ENCODE results near the gene EFHD2.
"Not testable (repeated sequence)": the region's sequence is repeated elsewhere in the genome, so short reads cannot be mapped to it uniquely, and the experiment has no call there.

Gene EFHD2, protein sequence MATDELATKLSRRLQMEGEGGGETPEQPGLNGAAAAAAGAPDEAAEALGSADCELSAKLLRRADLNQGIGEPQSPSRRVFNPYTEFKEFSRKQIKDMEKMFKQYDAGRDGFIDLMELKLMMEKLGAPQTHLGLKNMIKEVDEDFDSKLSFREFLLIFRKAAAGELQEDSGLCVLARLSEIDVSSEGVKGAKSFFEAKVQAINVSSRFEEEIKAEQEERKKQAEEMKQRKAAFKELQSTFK

DNA sequence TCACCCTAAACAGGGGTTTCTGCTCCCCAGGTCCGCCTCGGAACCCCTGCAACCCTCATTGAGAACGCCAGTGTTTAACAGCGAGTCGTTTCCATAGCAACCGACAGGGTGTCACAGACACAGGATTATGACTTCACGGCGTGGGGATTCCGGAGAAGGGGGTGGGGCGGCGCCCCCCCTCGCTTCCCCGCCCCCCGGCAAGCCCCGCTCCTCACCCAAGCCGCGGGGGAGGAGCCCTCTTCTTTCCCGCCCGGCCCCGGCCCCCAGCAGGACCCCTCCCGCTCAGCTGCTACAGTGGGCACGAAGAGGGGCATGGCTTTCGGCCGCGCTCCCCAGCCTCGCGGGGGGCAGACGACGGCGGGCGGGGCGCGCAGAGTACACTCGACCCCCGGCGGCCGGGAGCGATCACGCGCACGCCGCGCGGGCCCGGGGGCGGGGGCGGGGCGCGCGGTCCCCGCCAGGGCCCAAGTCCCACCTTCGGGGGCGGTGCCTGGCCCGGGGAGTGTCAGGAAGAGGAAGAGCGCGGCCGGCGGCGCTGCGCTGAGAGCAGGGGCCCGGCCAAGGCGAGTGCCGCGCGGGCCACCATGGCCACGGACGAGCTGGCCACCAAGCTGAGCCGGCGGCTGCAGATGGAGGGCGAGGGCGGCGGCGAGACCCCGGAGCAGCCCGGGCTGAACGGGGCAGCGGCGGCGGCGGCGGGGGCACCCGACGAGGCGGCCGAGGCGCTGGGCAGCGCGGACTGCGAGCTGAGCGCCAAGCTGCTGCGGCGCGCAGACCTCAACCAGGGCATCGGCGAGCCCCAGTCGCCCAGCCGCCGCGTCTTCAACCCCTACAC, at the start of gene EFHD2:
Gene EFHD2, plus strand, starts transcription at position 501 of the 835 bp plus-strand sequence. Its CDS starts 84 bp downstream, at position 585.
- peak within 1 kb of the TSS; percentile 89 for H3K4me3 ChIP-seq (ENCODE audit: low read depth, low read length)
- DNase-seq (ENCODE audit: low read depth): no peak

DNA sequence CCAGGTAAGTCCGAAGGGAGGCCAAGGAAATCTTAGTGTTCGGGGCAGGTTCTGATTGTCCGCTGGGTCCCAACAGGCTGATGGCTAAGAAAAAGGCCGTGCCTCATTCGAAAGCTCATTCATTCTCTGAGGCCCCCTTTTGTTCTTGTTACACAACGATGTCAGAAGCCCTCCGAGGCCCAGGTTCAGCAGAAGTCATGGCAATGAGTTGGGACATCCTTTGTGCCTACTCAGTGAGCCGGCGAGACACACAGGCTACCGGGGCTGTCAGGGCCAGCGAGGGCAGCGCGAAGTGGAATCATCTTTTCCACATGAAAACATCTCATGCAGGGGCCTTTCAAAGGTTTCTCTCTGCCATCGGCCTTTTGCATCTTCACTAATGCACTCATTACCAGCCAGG, 49.0 kb upstream of the EFHD2 start:
- H3K4me3 ChIP-seq (ENCODE audit: low read depth, low read length): no peak overlapping the region
- DNase-seq (ENCODE audit: low read depth): no peak

DNA sequence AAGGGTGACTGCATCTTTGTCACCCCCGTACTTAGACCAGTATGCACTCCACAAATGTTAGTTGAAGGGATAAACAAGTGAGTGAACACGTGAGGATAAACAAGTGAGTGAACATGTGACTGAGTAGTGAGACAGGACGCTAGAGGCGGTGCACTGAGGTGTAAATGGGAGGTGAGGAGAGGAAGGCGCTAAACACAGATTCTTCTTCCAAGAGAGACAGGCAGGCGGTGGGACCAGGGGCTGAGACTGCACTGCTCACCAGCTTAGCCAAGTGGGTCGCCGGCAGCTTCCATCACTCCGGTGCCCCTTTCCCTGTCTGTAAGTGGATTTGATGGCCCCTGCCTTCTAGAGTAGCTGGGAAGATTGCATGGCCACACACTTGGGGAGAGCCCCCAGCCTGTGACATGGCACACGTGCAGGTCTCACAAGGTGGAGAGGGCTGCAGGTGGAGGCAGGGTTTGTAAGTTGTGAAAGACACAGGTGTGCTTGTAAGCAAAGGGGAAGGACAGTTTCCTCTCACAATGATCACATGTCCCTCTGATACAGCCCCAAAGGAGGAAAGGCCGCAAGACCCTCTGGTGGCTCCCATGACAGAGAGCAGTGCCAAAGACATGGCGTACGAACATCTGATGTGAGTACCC, 47.5 kb upstream of the EFHD2 start:
- no peak overlapping the region for H3K4me3 ChIP-seq (ENCODE audit: low read depth, low read length)
- no peak for DNase-seq (ENCODE audit: low read depth)

- no peak for DNase-seq (ENCODE audit: low read depth)
- no peak overlapping the region for H3K4me3 ChIP-seq (ENCODE audit: low read depth, low read length)
These were observed 47.0 kb upstream of the EFHD2 start for GRCh38 chr1:15362737-15363128.

DNA sequence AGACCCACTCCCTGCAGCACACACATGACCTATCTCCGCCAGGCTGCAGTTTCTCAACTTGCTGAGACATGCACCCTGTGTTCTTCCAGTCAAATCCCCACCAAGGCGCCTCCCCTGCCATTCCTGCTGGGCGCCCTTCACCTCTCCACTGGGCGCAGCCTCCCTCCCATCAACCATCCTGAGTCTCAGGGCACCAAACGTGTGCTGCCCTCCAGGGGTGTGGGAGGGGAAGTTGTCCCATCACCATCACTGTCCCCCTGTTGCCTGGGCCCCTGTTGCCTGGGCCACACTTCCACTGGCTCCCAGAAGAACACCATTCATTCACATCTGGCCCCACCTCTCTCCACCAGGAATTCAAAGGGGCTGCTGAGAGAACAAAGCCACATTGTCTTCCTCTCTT, 44.9 kb upstream of the EFHD2 start:
- H3K4me3 ChIP-seq (ENCODE audit: low read depth, low read length): no peak overlapping the region
- DNase-seq (ENCODE audit: low read depth): no peak

DNA sequence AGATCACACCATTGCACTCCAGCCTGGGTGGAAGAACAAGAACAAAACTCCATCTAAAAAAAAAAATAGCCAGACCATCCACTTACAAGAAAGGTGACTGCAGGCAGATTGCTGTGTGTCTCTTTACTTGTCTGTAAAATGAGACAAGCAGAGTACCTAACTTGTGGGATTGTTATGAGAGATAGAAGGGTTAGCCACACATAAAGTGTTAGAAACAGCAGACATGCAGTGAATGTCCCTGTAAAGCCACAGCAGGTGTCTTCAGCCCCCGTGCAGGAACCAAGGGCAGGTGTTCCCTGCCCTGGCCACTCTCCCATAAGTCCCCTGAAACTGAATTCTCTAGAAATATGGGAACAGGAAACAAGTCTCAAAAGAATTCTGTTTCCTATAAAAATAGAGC, 40.8 kb upstream of the EFHD2 start:
- DNase-seq (ENCODE audit: low read depth): no peak
- H3K4me3 ChIP-seq (ENCODE audit: low read depth, low read length): no peak overlapping the region

- H3K4me3 ChIP-seq (ENCODE audit: low read depth, low read length): no peak overlapping the region
- DNase-seq (ENCODE audit: low read depth): no peak
These were observed 39.4 kb upstream of the EFHD2 start for GRCh38 chr1:15370268-15370667.

DNA sequence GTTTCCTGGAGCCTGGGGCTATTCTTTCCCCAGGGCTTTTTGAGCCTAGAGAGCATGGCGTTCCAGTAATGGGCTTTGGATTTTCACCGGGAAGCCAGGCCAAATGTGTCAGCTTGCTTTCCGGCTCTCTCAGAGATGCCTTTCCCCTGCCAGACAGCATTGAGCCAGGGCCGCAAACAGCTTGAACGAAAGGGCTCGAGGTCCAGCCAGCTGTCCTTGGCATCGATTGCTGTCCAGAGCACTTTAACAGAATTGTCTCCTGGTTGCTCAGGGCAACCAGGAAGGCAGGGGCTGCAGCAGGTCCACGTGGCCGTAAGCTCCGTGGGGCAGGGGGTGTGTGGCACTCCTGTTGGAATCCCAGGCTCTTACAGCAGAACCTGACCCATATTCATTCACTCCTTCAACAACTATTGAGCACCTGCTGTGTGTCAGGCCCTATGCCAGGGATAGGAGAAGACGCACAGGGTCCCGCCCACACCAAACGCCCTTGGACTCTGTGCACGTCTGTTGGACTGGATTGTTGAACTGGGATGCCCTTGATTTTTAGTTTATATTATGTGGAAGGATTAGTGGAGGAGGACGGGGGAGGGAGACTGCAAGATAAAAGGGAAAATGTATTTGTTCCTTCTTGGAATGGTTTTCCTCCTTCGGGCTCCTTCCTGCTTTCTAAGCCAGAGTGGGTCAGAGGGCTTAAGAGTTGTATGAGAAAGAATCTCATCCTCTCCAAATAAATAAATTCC, 38.7 kb upstream of the EFHD2 start:
- no peak overlapping the region for H3K4me3 ChIP-seq (ENCODE audit: low read depth, low read length)
- DNase-seq (ENCODE audit: low read depth): no peak

DNA sequence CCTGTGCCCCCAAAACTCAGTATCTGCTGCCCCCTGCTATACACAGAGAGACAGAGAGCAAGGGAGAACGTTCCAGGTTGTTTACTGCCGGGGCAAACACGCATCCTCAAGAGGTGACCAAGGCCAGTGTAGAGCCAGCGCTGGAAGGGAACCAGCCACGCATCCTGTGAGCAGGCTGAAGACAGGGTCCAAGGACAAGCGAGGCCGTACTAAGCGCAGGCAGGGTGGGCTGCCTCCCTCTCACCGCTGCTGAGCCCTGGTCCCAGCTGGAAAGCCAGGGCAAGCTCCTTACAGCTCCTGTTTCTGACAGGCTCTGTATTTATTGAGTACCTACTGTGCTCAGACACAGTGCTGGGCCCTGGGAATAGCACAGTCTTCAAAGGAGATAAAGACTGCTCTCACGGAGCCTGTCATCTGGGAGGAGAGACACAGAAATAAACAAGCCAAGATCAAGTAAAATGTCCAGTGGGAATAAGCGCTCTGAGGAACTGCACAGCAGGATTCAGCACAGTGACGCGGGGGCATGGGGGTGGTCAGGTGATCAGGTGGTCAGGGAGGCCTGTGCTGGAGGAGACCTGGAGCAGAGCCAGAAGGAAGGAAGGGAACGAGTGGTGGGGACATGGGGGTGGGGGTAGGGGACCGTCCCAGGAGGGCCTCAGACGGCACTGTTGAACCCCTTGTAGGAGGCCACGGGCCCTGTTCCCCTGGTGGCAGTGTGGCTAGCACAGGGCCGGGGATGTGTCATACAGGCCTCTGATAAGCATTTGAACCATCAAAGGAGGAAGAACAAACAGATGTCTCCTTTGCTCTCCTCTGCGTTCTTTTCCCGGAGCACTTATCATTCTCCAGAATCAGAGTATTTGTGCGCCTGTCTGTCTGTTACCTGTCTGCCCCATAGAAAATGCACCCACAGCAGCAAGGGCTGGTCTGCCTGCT, 37.8 kb upstream of the EFHD2 start:
- no peak for DNase-seq (ENCODE audit: low read depth)
- H3K4me3 ChIP-seq (ENCODE audit: low read depth, low read length): no peak overlapping the region

GRCh38 chr1:15378729-15379128, 31.0 kb upstream of the EFHD2 start:
- H3K4me3 ChIP-seq (ENCODE audit: low read depth, low read length): no peak overlapping the region
- DNase-seq (ENCODE audit: low read depth): no peak

GRCh38 chr1:15379151-15379550, 30.5 kb upstream of the EFHD2 start:
- not testable (repeated sequence) for H3K4me3 ChIP-seq (ENCODE audit: low read depth, low read length); DNase-seq (ENCODE audit: low read depth)

- no peak for DNase-seq (ENCODE audit: low read depth)
These were observed 28.8 kb upstream of the EFHD2 start for GRCh38 chr1:15380601-15381508.

GRCh38 chr1:15381805-15382204, 27.9 kb upstream of the EFHD2 start:
- H3K4me3 ChIP-seq (ENCODE audit: low read depth, low read length): no peak overlapping the region
- DNase-seq (ENCODE audit: low read depth): no peak

More at GRCh38 chr1:15380601-15381508, 28.8 kb upstream of the EFHD2 start:
- H3K4me3 ChIP-seq (ENCODE audit: low read depth, low read length): no peak overlapping the region

DNA sequence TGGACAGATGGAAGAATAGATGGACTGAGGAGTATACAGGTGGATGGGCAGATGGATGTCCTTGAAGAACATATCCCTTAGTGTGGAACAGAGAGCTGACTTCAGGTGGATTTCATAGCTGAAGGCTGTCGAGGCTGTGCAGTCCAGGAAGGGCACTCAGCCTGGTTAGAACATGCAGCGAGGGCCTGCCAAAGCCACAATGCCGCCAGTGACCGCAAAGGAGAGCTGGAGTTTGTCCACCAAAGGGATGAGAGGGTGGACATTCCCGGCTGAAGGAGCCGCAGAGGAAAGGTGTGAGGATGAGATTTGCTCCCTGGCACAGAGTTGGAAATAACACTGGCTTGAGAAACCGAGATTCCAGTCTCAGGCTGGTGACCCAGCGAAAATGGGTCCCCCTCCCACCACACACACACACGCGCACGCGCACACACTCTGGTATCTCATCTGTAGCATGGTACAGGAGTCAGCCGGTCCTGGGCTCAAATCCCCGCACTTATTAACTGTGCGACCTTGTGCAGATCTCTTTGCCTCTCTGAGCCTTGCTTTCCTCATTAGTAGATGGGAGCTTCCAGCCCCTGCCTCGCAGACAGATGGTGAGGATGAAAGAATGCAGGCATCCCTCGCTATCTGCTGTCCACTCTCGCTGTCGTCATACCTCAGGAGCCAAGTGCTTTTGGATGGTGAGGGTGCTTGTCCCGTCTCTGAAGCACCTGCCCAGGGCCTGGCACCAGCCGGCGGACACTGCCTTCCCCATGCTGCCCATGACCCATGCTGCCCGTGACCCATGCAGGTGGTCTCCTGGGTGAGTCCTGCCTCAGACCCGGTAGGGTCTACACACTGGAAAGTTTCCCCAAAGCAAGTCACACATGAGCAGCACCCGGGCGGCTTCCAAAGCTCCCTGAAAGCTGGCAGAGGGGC, 26.8 kb upstream of the EFHD2 start:
- DNase-seq (ENCODE audit: low read depth): no peak
- H3K4me3 ChIP-seq (ENCODE audit: low read depth, low read length): no peak overlapping the region

- H3K4me3 ChIP-seq (ENCODE audit: low read depth, low read length): no peak overlapping the region
- DNase-seq (ENCODE audit: low read depth): no peak
These were observed 25.9 kb upstream of the EFHD2 start for GRCh38 chr1:15383810-15384209.

GRCh38 chr1:15384301-15384901, 25.3 kb upstream of the EFHD2 start:
- DNase-seq (ENCODE audit: low read depth): no peak
- H3K4me3 ChIP-seq (ENCODE audit: low read depth, low read length): no peak overlapping the region

All from skeletal muscle cell (primary cell).